BLaER1 (cell line): Measurements from ENCODE around the gene FERD3L.

Source experiments
- H3K27ac ChIP-seq: shearing (Covaris generic); formaldehyde crosslinking; 2 replicates; pipeline ENCODE4 v1.8.1; 2022
- H3K27me3 ChIP-seq: shearing (Covaris generic); formaldehyde crosslinking; 2 replicates; pipeline ENCODE4 v1.8.1; 2022
- H3K36me3 ChIP-seq: shearing (Covaris generic); formaldehyde crosslinking; 2 replicates; pipeline ENCODE4 v1.8.1; 2022
- H3K4me1 ChIP-seq: shearing (Covaris generic); formaldehyde crosslinking; 2 replicates; pipeline ENCODE4 v1.8.1; 2022
- H3K4me2 ChIP-seq: shearing (Covaris generic); formaldehyde crosslinking; 2 replicates; pipeline ENCODE4 v1.8.1; 2022
- H3K4me3 ChIP-seq: shearing (Covaris generic); formaldehyde crosslinking; 2 replicates; pipeline ENCODE4 v1.8.1; 2022
- H3K9ac ChIP-seq: shearing (Covaris generic); formaldehyde crosslinking; 2 replicates; pipeline ENCODE4 v1.8.1; 2022
- H3K9me3 ChIP-seq: shearing (Covaris generic); formaldehyde crosslinking; 2 replicates; pipeline ENCODE4 v1.8.1; 2022
- H4K20me1 ChIP-seq: shearing (Covaris generic); formaldehyde crosslinking; 2 replicates; pipeline ENCODE4 v1.8.1; 2022
- Cebpa-rat ChIP-seq: shearing (Covaris generic); IDR thresholded peaks from 2 replicates; pipeline ENCODE4 v1.8.1; 2022

Gene FERD3L

DNA sequence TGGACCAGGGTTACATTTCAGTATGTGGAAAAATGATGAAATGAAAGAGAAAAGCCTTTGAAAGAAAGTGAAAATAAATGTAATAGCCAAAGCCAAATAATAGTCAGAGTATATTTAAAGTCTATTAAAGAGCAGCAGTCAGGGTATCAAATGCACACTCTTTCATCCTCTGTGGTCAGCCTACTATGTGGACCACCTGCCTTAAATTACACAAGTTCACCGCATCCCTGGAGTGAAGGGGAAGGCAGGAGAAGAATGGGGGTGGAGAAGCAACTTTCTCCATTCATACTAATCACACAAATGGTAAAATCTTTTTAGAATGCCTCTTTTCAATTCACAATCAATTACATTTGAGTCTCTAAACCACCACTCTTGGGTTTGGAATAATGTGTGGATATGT lies 43.7 kb downstream of the FERD3L start:
- Histone ChIP-seq H3K27me3 (peaks cover 30% of the 10 kb centered on the region), H3K4me1 (no peaks in the 10 kb centered on the region; the same call in 1 of the 2 replicates), H3K9me3 (peaks cover 4% of the 10 kb centered on the region; the same call in 1 of the 2 replicates), H3K4me3 (no peak overlapping the region), H3K27ac (no peak overlapping the region), H4K20me1 (peaks cover 14% of the 10 kb centered on the region), H3K9ac (no peak overlapping the region), H3K4me2 (no peak overlapping the region), H3K36me3 (no peaks in the 10 kb centered on the region)
- TF ChIP-seq Cebpa-rat, result no peak

GRCh38 chr7:19099924-19100323 lies 45.3 kb downstream of the FERD3L start:
- H3K4me1 ChIP-seq, result no peaks in the 10 kb centered on the region; the same call in 1 of the 2 replicates
- H3K27me3 ChIP-seq, result peaks cover 15% of the 10 kb centered on the region
- no peaks in the 10 kb centered on the region for H3K36me3 ChIP-seq
- H3K27ac ChIP-seq, result no peak overlapping the region
- H4K20me1 ChIP-seq, result peaks cover under 1% of the 10 kb centered on the region; the same call in 1 of the 2 replicates
- no peak for TF ChIP-seq Cebpa-rat
- no peak overlapping the region for H3K4me2 ChIP-seq
- H3K9ac ChIP-seq, result no peak overlapping the region
- 0 out of 2 replicates have a peak, but pooled peaks cover under 1% of the 10 kb centered on the region for H3K9me3 ChIP-seq
- no peak overlapping the region for H3K4me3 ChIP-seq

DNA sequence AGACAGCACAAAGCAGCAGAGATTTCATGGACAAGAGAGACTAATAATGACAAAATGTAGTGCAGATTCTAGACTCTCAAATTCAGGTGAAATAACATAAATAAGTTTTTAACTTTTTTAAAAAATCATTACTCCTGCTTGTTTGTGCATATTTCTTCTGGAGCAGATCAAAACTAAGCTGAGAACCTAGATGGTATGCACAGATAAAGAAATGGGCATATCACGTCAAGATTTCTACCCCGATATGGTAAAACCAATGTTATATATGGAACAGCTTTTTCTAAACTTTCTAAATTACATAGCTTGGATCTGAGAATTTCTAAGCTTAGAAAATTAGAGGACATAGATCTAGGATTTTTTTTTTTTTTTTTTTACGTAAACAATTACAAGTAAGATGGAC lies 46.0 kb downstream of the FERD3L start:
- TF ChIP-seq Cebpa-rat, result no peak
- H3K27me3 ChIP-seq, result peaks cover 8% of the 10 kb centered on the region; the same call in 1 of the 2 replicates

GRCh38 chr7:19098510-19098909 lies 46.7 kb downstream of the FERD3L start:
- Histone ChIP-seq H3K4me3 (no peak overlapping the region), H4K20me1 (no peaks in the 10 kb centered on the region), H3K9me3 (no peaks in the 10 kb centered on the region), H3K36me3 (no peaks in the 10 kb centered on the region), H3K4me1 (no peaks in the 10 kb centered on the region; the same call in 1 of the 2 replicates), H3K27me3 (peaks cover 5% of the 10 kb centered on the region; the same call in 1 of the 2 replicates), H3K9ac (no peak overlapping the region), H3K27ac (no peak overlapping the region), H3K4me2 (no peak overlapping the region)
- no peak for TF ChIP-seq Cebpa-rat

More for the DNA sequence above, 46.0 kb downstream of the FERD3L start:
- no peak overlapping the region for H3K4me2 ChIP-seq
- no peaks in the 10 kb centered on the region for H3K36me3 ChIP-seq
- H3K4me1 ChIP-seq, result no peaks in the 10 kb centered on the region; the same call in 1 of the 2 replicates
- no peak overlapping the region for H3K9ac ChIP-seq
- no peaks in the 10 kb centered on the region for H4K20me1 ChIP-seq
- no peaks in the 10 kb centered on the region for H3K9me3 ChIP-seq
- H3K27ac ChIP-seq, result no peak overlapping the region
- H3K4me3 ChIP-seq, result no peak overlapping the region

DNA sequence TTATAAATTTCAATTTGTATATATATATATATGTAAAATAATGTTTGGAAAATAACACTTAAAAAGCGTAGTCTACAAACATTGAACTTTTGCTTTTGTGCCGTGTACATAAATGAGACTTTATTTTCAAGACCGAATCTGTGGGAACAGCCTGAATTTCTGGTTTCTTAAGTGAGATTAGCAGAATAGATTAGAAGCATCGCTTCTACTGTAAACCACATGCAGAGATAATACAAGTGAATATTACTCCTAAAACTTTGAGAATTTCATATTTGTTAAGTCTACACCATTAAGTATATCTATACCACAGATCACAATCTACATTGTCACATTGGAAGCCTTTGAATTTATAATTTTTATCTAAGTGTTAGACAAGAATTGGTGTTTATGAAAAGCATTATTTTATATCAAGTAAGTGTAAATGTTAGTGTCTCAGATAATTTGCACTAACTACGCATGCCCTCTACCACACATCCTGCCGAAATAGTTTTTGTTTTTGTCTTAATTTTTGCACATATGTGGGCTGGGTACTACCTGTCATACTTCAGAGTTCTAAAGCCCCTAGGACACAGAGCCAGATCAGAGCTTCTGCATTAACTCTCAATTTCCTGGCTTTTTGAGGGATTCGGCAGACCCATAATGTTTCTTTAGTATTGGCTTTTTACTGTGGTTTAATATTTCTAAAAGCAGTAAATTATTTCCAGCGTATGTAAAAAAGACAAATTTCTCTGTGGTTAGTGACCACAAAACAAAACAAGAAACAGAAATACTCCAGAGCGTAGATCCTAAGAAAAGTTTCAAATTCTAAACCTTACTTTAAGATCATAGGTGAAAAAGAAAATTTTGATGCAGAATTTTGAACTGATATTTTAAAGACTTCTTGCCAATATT lies 47.8 kb downstream of the FERD3L start:
- no peaks in the 10 kb centered on the region for H3K36me3 ChIP-seq
- no peak overlapping the region for H3K9ac ChIP-seq
- H3K27me3 ChIP-seq, result no peaks in the 10 kb centered on the region
- no peak overlapping the region for H3K27ac ChIP-seq
- no peak overlapping the region for H3K4me3 ChIP-seq
- no peaks in the 10 kb centered on the region; the same call in 1 of the 2 replicates for H3K4me1 ChIP-seq
- H3K4me2 ChIP-seq, result no peak overlapping the region
- TF ChIP-seq Cebpa-rat, result no peak
- no peaks in the 10 kb centered on the region for H3K9me3 ChIP-seq
- H4K20me1 ChIP-seq, result no peaks in the 10 kb centered on the region

GRCh38 chr7:19095353-19095860 lies 49.8 kb downstream of the FERD3L start:
- Histone ChIP-seq H3K27me3 (no peaks in the 10 kb centered on the region), H3K4me3 (no peak overlapping the region), H4K20me1 (no peaks in the 10 kb centered on the region), H3K9ac (no peak overlapping the region), H3K4me1 (no peaks in the 10 kb centered on the region; the same call in 1 of the 2 replicates), H3K36me3 (no peaks in the 10 kb centered on the region), H3K4me2 (no peak overlapping the region), H3K27ac (no peak overlapping the region), H3K9me3 (no peaks in the 10 kb centered on the region)
- TF ChIP-seq Cebpa-rat, result no peak
